DOHH2 (cell line): ENCODE data around the gene DCLK1.

Source experiments
- EZH2phosphoT487 ChIP-seq: fragments of 200-600 bp; sonication (generic); IDR thresholded peaks from 2 replicates; pipeline ENCODE4 v1.6.1; 2017; ENCODE audit warnings: borderline replicate concordance, mild to moderate bottlenecking, antibody characterized with exemption, low read length, moderate library complexity, mixed read lengths
- TF ChIP-seq, protein P1 (sequence below): fragments of 200-600 bp; sonication (generic); IDR thresholded peaks from one replicate; pipeline ENCODE4 v1.5.1; 2014; ENCODE audit warnings: antibody characterized with exemption, mild to moderate bottlenecking, low read depth, low read length; ENCODE audit not compliant: poor library complexity, severe bottlenecking

DNA sequence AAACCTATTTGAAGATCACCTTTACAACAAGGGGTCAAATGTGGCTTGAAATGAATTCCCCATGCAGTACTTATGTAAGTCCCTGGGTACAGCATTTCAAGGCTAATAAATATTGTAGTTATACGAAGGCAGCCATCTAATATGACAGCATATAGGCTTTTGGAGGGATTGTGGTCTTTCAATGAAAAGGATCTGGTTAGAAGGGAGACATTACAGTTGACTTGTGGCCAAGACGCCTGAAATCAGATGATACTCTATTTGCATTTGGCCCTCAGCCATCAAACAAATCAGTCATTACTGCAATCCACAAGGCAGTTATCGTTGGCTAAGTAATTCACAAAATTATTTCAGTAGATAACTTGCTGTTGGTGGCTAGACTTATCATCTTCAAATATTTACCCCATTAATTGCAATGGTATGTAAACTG, 242.7 kb downstream of the DCLK1 start:
- TF ChIP-seq, protein P1, sequence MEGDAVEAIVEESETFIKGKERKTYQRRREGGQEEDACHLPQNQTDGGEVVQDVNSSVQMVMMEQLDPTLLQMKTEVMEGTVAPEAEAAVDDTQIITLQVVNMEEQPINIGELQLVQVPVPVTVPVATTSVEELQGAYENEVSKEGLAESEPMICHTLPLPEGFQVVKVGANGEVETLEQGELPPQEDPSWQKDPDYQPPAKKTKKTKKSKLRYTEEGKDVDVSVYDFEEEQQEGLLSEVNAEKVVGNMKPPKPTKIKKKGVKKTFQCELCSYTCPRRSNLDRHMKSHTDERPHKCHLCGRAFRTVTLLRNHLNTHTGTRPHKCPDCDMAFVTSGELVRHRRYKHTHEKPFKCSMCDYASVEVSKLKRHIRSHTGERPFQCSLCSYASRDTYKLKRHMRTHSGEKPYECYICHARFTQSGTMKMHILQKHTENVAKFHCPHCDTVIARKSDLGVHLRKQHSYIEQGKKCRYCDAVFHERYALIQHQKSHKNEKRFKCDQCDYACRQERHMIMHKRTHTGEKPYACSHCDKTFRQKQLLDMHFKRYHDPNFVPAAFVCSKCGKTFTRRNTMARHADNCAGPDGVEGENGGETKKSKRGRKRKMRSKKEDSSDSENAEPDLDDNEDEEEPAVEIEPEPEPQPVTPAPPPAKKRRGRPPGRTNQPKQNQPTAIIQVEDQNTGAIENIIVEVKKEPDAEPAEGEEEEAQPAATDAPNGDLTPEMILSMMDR = no peak
- no peak for TF ChIP-seq EZH2phosphoT487
